ENCODE data around the gene BAIAP2L1.
"Not testable (repeated sequence)": the region's sequence is repeated elsewhere in the genome, so short reads cannot be mapped to it uniquely, and the experiment has no call there.

The BAIAP2L1 gene

DNA sequence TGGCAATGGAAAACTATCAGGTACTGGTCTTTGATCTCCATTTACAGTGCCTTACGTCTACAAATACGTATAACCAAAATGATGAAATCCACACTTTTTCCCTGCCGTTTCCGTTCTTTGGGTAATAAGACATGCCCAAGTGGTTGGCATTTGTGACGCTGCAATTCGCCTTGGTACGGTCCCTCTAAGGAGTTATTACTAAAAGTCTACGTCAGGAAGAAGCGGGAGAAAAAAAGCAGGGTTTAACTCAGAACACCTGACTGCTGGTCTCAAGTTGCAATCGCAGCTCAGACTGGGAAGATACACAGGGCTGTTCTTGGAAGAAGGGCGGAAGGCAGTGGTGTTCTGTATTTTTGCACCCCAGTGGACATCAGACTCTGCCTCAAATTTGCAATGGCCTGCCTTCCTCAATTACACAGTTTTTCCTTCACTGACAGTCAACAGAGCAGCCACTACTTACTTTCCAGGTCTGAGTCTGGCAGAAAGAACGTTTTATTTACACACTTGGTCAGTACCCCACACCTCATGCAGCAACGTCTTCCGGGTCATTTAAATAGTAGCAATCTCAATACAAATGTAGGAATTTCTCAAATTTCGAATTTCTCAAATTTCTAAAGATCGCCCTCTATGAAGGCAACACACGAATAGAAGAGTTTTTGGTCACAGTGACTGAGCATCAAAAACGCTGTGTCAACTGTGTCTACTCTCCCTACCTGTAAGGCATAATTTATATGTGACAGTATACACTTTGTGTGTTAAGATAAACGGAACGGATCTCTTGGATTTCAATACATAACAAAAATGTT is 2.1 kb downstream of the BAIAP2L1 start:
- no peak for DNase-seq

- DNase-seq = no peak
Measured at GRCh38 chr7:98396768-98397167, 4.1 kb downstream of the BAIAP2L1 start.

- DNase-seq = no peak
Measured at GRCh38 chr7:98395951-98396350, 4.9 kb downstream of the BAIAP2L1 start.

- no peak for DNase-seq
Measured at GRCh38 chr7:98395481-98395880, 5.4 kb downstream of the BAIAP2L1 start.

- DNase-seq = peak; percentile 84
Measured at GRCh38 chr7:98394377-98394836, 6.5 kb downstream of the BAIAP2L1 start.

GRCh38 chr7:98387544-98388226 is 13.2 kb downstream of the BAIAP2L1 start:
- DNase-seq = no peak

DNA sequence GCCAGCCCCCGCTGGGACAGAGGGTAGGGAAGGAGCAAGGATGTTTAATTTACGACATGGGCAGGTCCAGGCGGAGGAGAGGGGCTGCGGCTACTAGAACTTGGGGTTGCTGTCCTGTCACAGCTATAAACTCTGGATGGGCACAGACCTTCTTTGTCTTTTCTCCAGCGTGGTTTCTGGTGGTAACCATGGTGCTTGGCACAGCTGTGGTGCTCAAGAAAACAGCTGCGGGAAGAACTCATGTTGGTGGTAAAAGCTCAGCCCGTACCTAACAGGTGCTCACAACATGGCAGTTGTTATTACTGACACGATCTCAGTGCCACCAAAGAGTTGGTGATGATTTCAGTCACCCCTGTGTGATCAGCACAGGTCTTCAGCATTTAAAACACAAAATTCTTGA is 13.8 kb downstream of the BAIAP2L1 start:
- DNase-seq = no peak

DNA sequence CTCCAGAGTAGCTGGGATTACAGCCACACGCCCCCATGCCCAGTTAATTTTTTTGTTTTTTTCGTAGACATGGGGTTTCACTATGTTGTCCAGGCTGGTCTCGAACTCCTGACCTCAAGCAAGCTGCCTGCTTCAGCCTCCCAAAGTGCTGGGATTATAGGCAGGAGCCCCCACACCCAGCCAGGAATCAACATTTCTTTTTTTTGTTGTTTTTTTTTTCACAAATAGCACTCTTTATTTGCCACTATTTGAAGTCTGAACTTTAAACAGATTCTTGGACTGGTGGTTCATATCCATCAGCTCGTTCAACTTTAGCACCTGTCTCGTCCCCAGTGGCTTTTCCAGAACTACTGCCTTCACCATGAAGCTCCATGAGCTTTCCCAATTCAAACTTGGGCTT is 15.4 kb downstream of the BAIAP2L1 start:
- not testable (repeated sequence) for DNase-seq

- DNase-seq = no peak
Measured at GRCh38 chr7:98378210-98378819, 22.6 kb downstream of the BAIAP2L1 start.

- no peak for DNase-seq
Measured at GRCh38 chr7:98376711-98377110, 24.2 kb downstream of the BAIAP2L1 start.

DNA sequence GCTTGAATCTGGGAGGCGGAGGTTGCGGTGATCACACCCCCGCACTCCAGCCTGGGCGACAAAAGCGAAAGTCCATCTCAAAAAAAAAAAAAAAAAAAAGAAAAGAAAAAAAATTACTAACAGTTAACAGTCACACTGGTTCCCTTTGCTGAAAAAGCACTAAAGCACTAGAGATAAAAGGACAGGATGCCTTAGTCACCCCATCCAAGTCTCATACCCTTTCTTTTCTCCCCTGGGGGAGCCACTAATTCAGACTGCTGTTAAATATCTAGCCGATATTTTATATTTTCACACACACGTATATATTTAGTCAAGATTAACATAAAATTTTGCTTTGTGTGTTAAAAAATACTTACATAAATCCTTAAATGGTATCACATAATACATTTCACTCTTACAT is 25.2 kb downstream of the BAIAP2L1 start:
- DNase-seq = no peak

DNA sequence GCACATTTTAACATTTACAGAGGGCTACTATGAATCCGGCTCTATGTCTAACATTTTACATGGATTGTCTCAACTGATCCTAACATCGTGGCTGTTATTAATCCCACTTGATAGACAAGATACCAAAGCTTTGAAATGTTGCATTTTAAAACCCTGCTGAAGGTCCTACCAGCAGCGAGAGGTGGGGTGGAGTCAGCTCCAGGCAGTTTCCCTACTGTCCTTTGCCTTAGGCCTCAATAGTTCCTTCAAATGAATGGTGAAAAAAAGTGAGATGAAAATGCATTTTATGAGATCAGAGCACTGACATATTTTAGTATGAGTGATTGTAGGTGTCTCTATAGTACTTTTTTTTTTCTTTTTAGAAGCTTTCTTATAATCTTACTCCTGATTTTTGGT is 26.6 kb downstream of the BAIAP2L1 start:
- DNase-seq = no peak

DNA sequence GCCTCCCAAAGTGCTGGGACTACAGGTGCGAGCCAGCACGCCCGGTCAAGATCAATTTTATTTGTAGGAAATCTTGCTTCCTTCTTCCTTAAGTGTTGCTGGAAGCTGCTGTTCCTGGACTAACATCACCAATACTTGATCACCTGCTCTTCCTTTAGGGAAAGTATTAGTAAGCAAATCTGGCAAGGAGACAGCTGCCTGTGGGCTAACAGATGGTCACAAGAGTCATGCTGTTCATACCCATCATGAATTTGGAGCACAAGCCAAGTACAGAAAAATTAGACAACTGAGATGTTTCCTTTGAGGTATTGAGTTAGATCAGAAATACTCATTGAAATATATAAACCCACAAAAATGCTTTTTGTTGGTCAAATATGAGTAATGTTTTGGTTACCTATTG is 27.9 kb downstream of the BAIAP2L1 start:
- DNase-seq = peak; percentile 66

DNA sequence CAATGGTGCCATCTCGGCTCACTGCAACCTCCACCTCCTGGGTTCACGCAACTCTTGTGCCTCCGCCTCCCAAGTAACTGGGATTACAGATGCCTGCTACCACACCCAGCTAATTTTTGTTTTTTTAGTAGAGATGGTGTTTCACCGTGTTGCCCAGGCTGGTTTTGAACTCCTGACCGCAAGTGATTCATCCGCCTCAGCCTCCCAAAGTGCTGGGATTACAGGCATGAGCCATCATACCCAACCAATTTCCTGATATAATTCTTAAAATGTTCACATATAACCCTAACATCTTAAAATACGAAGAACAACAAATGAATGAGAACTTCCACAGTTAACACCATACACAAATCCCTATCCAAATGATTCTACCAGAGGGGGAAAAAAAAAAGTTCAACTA is 31.2 kb downstream of the BAIAP2L1 start:
- no peak for DNase-seq

DNA sequence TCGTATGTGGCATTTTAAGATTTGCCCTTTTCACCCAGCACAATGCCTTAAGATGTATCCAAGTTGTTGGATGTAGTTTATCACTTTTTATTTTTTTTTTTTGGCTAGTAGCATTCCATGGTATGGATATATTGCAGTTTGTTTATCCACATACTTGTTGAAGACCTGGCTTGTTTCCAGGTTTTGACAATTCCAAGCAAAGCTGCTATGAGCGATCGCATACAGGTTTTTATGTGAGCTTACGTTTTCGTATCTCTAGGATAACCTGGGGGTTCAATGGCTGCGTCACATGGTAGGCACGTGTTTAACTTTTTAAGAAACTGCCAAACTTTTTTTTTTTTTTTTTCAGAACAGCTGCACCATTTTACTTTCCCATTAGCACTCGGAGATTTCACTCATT is 32.2 kb downstream of the BAIAP2L1 start:
- no peak for DNase-seq

DNA sequence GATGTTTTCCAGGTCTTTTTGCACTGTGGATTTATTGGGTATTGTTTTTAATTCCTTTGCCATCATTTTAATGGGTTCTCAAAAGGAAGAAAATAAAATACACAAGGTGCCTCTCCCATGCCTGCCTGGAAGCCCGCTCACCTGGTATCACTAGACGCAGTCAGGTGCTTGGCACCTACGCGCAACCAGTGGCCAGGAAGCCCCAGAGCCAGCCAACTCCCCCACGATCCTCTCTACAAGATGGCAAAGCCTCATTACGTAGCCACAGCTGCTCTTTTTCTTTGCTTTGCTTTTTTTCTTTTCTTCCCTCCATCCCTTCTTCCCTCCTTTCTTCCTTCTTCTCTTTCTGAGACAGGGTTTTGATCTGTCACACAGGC is 34.3 kb downstream of the BAIAP2L1 start:
- no peak for DNase-seq

DNA sequence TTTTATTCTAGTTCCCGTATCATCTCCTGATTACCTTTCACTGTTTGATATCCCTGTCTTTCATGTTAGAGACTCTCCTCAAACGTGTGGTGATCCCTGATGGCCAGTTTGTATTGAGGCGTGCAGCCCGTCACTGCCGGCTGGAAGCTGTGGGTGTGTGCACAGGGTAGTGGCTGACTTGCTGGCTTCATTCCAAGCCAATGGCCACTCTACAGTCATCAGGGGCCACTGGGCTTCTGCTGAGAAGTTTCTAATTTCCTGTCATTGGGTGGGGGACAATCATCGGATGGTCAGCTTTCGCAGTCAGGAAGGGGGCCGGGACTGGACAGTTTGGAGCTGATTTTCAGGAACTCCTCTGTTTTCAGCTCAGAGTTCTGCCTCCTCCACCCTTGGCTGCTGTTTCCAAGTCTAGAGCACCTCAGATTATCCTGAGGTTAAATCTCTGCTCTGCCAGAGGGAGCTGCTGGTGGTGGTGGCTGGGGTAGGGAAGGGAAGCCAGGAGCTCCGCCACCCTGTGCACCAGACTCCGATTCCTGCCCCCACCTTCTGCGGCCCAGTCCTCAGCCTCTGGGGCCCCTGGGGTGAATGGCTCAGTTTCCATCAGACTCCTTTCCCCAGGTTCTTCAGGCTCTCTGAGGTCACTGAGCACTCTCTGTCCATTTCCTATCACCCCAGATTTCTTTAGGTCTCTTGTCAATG is 34.9 kb downstream of the BAIAP2L1 start:
- DNase-seq = no peak

DNA sequence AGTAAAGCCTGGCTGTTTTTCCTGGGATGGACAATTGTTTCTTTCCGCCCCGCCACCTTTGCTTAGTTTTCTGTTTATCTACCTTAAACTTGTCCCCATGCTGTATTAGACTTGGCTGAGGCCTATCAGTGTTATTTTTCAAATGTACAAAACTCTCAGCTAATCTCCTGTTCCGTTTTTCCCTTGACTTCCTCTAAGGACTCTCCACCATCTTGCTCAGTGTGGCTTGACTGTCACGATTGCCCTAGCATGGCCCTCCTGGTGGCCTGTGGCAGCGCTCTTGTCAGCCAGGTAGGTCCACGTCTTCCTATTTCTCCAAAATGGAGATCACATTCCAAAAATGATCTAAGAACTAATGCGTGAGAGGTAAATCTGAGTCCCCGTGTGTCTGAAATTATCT is 36.7 kb downstream of the BAIAP2L1 start:
- DNase-seq = no peak

DNA sequence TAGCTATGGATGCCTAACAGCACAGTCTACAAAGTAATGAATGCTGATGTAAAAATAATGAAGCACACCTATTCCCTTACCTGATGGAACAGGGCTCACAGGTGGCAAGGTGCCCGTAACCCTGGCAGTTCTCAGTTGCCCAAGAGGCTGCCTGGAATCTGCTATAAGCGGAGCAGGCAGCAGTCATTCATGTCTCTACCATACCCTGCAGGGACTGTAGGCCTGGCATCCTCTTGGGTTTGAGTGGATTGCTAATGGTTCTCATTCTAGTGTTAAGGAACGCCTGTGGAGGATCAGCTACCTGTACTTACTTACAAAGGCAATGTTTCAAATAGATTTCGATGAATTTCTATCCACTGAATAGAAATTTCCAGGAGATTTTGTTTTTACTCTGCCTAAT is 38.4 kb downstream of the BAIAP2L1 start:
- DNase-seq = no peak

- no peak for DNase-seq
Measured at GRCh38 chr7:98360221-98361130, 40.4 kb downstream of the BAIAP2L1 start.

GRCh38 chr7:98359395-98359794 is 41.5 kb downstream of the BAIAP2L1 start:
- no peak for DNase-seq

DNA sequence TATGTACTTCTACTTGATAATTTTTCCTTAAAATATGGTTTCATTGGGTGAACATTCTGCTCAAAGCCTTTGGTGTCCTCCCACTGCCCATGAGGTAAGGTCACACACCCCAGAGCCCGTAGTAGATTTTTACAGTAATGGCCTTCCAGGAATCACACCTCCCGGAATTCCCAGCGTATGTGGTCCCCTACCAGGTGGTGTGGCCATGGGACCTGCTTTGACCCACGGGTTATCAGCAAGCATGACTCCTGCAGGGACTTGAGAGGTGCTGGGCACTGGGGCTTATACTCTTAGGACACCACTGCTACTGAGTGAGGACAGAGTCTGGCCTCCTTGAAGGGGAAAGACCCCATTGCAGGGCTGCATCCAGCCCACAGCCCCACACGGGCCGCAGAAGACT is 42.2 kb downstream of the BAIAP2L1 start:
- DNase-seq = no peak

Measured in EL (cell line).